Ovary (tissue), 3 donors: ENCODE data around the gene TIFAB.

Experiments used
- EP300 ChIP-seq: sonication (generic); formaldehyde crosslinking; IDR thresholded peaks from one replicate; pipeline ENCODE4 v1.6.1; 2017; ENCODE audit warnings: antibody characterized with exemption
- POLR2A ChIP-seq: fragments of 450-650 bp; IDR thresholded peaks from one replicate; pipeline ENCODE4 v1.6.1; 2017; ENCODE audit warnings: antibody characterized with exemption, mild to moderate bottlenecking, moderate library complexity
- TF ChIP-seq, protein P1 (sequence below), 3 donors: fragments of 450-650 bp in 2 of 3; fragments of 200-600 bp in 1 of 3; IDR thresholded peaks; one replicate each; pipeline versions ENCODE4 v1.5.1 to v1.8.0; 2016 to 2022; ENCODE audit warnings: antibody characterized with exemption in 3 of 3, mild to moderate bottlenecking in 1 of 3
- donor health status: DM: no; HTN: no; CAD: no.

- TF ChIP-seq, protein P1, sequence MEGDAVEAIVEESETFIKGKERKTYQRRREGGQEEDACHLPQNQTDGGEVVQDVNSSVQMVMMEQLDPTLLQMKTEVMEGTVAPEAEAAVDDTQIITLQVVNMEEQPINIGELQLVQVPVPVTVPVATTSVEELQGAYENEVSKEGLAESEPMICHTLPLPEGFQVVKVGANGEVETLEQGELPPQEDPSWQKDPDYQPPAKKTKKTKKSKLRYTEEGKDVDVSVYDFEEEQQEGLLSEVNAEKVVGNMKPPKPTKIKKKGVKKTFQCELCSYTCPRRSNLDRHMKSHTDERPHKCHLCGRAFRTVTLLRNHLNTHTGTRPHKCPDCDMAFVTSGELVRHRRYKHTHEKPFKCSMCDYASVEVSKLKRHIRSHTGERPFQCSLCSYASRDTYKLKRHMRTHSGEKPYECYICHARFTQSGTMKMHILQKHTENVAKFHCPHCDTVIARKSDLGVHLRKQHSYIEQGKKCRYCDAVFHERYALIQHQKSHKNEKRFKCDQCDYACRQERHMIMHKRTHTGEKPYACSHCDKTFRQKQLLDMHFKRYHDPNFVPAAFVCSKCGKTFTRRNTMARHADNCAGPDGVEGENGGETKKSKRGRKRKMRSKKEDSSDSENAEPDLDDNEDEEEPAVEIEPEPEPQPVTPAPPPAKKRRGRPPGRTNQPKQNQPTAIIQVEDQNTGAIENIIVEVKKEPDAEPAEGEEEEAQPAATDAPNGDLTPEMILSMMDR (IDR thresholded peaks at IDR 0.05), result peak in 2 of 3 donors; percentile 21
- TF ChIP-seq POLR2A, result peak; percentile 62
- TF ChIP-seq EP300, result no peak
These were observed 53.0 kb downstream of the TIFAB start, which contains the start of gene MACROH2A1 for GRCh38 chr5:135398855-135399793.
